HUES48 (cell line): ENCODE results near the gene KAT8.
A peak's percentile ranks its signal among the peaks of the same experiment; 100 is the strongest.

Experiments
- H3K27ac ChIP-seq: one replicate; pipeline ENCODE4 v1.7.0; 2013; ENCODE audit warnings: low read depth, low read length, inconsistent platforms
- H3K27me3 ChIP-seq: 2 replicates; pipeline ENCODE4 v1.6.1; 2013; ENCODE audit warnings: mild to moderate bottlenecking, low read length; ENCODE audit not compliant: control insufficient read depth, insufficient read depth
- H3K36me3 ChIP-seq: 2 replicates; pipeline ENCODE4 v1.6.1; 2013; ENCODE audit warnings: low read length; ENCODE audit not compliant: control insufficient read depth, insufficient read depth
- H3K4me1 ChIP-seq: 2 replicates; pipeline ENCODE4 v1.6.1; 2013; ENCODE audit warnings: mild to moderate bottlenecking, low read length; ENCODE audit not compliant: control insufficient read depth, insufficient read depth
- H3K4me3 ChIP-seq: 2 replicates; pipeline ENCODE4 v1.5.1; 2013; ENCODE audit warnings: mild to moderate bottlenecking, low read depth, low read length
- H3K9ac ChIP-seq: 2 replicates; pipeline ENCODE4 v1.6.1; 2013; ENCODE audit warnings: mild to moderate bottlenecking, low read depth, low read length, moderate library complexity
- H3K9me3 ChIP-seq: 2 replicates; pipeline ENCODE4 v1.6.1; 2013; ENCODE audit warnings: low read length; ENCODE audit not compliant: control insufficient read depth, insufficient read depth

The KAT8 gene

DNA sequence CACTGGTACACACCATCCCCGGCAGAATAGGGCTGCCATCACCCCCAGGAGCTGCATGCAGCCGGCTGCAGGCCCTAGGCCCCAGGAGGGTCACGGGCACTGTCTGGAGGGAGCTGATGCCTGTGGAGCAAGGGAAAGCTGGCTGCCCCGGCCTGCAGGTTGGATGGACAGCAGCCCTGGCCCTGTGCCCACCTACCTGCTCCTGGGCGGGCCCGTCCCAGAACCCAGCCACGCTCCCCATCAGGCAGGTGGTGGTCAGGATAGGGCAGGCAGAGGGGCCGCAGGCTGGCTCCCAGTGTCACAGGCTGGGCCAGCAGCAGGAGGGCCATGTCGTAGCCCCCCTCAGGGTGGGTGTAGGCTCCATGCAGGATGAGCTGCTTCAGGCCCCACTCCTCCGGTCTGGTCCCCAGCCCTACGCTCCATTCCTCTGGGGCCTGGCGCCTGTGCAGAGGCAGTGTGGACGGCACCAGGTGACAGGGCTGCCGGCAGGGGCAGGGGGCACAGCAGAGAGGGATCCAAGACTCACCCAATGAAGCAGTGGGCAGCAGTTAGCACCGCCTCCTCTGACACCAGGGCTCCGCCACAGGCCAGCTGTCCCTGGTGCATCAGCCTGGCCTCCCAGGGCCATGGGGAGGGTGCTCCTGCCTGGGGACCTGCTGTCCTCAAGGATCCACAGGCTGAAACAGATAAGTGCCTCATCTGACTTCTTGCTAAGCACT lies 32.7 kb upstream of the KAT8 start:
- no peak overlapping the region for H3K27ac ChIP-seq
- no peak overlapping the region for H3K9ac ChIP-seq
- no peaks in the 10 kb centered on the region for H3K27me3 ChIP-seq
- H3K4me3 ChIP-seq, result no peak overlapping the region
- peaks cover 36% of the 10 kb centered on the region for H3K36me3 ChIP-seq
- H3K4me1 ChIP-seq, result no peaks in the 10 kb centered on the region
- no peaks in the 10 kb centered on the region for H3K9me3 ChIP-seq

DNA sequence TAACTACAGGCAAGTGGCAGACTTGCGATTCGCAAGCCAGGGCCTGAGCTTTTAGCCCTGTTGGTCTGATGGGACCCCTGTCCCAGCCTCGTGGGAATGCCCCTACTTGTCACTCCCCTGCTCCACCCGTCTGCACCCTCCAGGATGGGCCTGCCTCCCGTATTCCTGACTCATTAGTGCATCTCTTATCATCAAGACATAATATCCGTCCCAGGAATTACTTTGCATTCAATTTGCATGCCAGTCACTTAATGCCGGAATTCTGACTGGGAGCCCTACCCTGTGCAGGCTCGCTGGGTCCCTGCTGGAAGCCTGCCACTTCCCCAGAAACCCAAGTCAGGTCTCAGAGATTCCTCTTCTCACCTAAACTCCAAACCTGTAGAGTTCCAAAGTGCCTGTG lies 32.1 kb upstream of the KAT8 start:
- Histone ChIP-seq H3K27ac (peak overlapping the region; percentile 11), H3K36me3 (peaks cover 34% of the 10 kb centered on the region), H3K4me3 (no peak overlapping the region), H3K4me1 (no peaks in the 10 kb centered on the region), H3K9me3 (no peaks in the 10 kb centered on the region), H3K9ac (no peak overlapping the region), H3K27me3 (no peaks in the 10 kb centered on the region)

DNA sequence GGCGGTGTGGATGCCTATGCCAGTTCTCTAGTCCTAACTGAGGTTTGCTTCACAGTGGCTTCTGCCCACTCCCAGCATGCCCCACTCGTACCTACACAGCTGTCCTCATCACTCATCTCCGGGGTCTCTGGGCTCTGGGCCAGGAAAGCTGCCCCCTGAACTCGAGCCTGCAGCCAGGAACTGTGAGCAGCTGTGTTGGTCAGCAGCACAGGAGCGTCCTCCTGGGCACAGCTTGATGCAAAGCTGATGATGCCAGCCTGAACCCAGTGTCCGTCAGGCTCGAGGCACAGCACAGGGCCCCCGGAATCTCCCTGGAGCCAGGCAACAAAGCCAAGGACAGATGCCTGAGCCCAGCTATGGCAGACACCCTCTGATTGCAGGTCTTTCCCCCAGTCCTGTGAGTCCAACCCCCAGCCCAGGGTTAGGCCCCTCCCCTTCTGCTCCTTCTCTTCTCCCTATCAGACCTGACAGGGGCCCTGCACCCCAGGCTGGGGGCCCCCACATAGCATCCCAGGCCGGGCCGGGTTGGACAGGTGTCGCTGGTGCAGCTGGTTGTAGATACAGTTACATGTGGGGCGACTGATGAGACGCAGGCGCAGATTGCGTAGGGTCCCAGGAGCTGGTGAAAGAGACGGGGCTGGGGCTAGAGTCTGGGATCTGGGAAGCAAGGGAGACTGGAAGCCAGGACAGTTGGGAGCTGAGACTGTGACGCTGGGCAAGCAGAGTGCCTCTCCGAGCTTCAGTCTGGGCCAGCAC lies 31.4 kb upstream of the KAT8 start:
- H3K9me3 ChIP-seq, result no peaks in the 10 kb centered on the region
- no peaks in the 10 kb centered on the region for H3K27me3 ChIP-seq
- H3K36me3 ChIP-seq, result peaks cover 34% of the 10 kb centered on the region
- no peaks in the 10 kb centered on the region for H3K4me1 ChIP-seq
- H3K27ac ChIP-seq, result no peak overlapping the region
- no peak overlapping the region for H3K9ac ChIP-seq
- H3K4me3 ChIP-seq, result no peak overlapping the region

DNA sequence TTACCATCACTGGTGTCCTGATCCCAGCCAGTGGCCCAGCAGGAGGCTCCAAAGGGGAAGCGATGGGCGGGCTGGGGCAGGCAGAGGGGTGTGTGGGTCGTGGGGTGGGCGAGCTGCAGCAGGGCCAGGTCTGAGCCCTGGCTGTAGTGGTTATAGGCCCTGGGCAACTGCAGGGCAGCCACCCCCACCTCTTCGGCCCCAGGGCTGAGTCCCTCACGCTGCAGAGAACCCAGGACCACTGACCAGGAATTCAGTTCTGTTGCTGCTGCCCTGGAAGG lies 30.9 kb upstream of the KAT8 start:
- Histone ChIP-seq H3K27me3 (no peaks in the 10 kb centered on the region), H3K9me3 (no peaks in the 10 kb centered on the region), H3K4me1 (no peaks in the 10 kb centered on the region), H3K36me3 (peaks cover 35% of the 10 kb centered on the region), H3K9ac (no peak overlapping the region), H3K4me3 (no peak overlapping the region), H3K27ac (no peak overlapping the region)

DNA sequence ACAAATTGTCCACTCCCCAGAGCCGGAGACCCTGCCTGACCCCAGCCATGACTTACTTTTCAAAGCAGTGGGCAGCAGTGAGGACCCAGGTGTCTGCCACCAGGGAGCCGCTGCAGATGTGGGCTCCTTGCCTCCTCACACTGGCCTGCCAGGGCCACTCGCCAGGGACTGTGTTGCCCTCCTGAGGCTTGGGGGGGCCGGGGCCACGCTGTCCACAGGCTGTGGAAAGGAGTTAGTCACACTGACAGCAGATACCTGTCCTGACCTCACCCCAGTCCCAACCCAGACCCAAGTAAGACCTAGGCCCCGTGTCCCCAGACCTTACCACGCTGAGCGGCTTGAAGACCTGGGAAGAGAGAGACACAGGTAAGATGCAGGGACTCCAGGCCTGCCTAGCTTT lies 30.0 kb upstream of the KAT8 start:
- no peaks in the 10 kb centered on the region for H3K4me1 ChIP-seq
- no peak overlapping the region for H3K9ac ChIP-seq
- H3K27me3 ChIP-seq, result no peaks in the 10 kb centered on the region
- H3K36me3 ChIP-seq, result peaks cover 38% of the 10 kb centered on the region
- no peak overlapping the region for H3K4me3 ChIP-seq
- H3K27ac ChIP-seq, result no peak overlapping the region
- no peaks in the 10 kb centered on the region for H3K9me3 ChIP-seq

DNA sequence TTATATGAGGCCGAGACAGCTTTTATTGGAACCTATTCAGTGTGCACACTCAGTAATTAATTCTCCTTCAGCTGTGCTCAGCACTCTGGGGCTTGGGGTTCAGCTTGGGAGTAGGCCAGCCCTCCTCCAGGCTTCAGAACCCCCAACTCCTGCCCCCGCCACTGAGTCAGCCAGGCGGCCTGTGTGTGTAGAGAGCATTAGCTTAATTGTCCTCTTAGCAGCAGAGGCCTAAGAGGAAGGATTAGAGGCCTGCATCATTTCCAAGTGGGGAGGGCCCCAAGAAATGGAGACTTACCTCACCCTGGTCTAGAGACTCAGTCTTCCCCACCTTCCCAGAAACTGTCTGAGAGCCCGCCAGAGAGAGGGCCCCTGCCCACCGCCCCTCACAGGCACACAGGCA lies 29.5 kb upstream of the KAT8 start:
- Histone ChIP-seq H3K4me3 (no peak overlapping the region), H3K27me3 (no peaks in the 10 kb centered on the region), H3K27ac (no peak overlapping the region), H3K9me3 (no peaks in the 10 kb centered on the region), H3K9ac (no peak overlapping the region), H3K36me3 (peaks cover 39% of the 10 kb centered on the region), H3K4me1 (no peaks in the 10 kb centered on the region; the same call in 1 of the 2 replicates)

DNA sequence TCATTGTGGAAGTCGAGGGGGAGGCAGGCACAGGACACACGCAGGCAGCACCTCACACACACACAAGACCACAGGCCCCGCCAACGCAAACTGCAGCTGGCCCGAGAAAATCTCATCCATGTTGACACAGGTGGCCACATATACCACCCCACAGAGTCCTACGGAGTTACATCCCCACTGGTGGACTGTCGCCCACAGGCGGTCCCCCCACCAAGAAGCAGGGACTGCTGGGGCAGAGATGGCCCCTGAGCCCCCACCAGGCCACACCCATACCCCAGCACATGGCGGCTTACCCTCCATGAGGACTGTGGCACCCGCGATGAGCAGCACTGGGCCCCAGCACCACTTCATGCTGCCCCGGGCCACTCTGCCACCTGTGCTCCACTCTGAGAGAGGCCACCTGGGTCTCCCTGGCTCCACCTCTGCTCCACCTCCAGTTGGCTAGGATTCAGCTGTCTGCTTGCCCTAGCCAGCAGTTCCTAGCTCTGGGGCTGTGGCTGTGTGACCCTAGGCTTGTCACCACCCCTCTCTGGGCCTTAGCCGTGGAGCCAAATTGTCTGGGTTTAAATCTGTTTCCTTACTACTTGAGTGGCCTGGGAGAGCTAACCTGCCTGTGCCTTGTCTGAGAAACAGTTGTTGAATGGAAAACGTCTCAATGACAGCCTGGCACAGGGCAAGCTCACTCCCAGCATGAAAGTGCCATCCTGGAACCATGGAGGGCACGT lies 28.8 kb upstream of the KAT8 start, which contains the start of gene PRSS53:
Gene PRSS53 (minus strand): TSS at position 485 of the 725 bp plus-strand sequence. CDS start 134 bp downstream, at position 351.
- Histone ChIP-seq H3K27ac (no peak within 1 kb of the TSS), H3K4me1 (peaks cover 3% of the 10 kb centered on the region), H3K9ac (no peak within 1 kb of the TSS), H3K9me3 (no peaks in the 10 kb centered on the region), H3K4me3 (no peak within 1 kb of the TSS), H3K27me3 (no peaks in the 10 kb centered on the region), H3K36me3 (peaks cover 33% of the 10 kb centered on the region)

DNA sequence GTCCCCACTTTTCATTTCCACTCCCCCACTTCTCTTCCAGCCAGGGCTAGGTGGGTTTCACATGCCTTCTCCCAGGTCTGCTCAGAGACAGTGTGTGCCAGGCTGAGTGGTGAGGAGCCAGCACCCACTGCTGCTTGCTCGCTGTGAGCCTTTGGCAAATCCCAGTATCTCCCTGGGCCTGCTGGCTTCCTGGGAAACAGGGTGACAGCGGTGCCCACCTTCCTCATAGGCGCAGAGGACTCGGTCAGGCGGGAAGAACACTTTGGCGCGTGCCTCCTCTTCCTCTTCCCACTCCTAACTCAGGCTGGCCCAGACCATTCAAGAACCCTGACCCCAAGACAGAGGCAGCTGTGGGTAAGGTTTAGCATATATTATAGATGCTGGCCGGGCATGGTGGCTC lies 28.3 kb upstream of the KAT8 start:
- Histone ChIP-seq H3K27me3 (no peaks in the 10 kb centered on the region), H3K36me3 (peaks cover 33% of the 10 kb centered on the region), H3K9me3 (no peaks in the 10 kb centered on the region), H3K9ac (no peak overlapping the region), H3K4me3 (no peak overlapping the region), H3K27ac (no peak overlapping the region), H3K4me1 (peaks cover 3% of the 10 kb centered on the region)

DNA sequence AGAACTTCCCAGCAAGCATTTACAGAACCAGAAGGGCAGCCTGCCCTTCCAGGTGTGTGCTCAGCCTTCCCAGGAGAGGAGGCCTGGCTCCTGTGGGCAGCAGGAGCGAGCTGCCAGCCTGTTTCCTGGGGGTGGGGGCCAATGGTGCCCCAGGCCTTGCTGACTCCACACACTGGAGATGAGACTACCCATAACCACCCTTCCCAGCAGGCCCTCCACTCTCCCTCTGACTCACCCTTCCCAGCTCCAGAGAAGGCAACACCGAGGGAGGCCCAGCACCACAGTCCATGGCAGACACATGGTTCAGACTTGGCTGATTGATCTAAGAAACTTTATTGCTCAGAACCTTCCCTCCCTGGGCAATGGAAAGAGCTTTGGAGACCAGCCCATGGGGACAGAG lies 26.9 kb upstream of the KAT8 start:
- H3K36me3 ChIP-seq, result peaks cover 29% of the 10 kb centered on the region

DNA sequence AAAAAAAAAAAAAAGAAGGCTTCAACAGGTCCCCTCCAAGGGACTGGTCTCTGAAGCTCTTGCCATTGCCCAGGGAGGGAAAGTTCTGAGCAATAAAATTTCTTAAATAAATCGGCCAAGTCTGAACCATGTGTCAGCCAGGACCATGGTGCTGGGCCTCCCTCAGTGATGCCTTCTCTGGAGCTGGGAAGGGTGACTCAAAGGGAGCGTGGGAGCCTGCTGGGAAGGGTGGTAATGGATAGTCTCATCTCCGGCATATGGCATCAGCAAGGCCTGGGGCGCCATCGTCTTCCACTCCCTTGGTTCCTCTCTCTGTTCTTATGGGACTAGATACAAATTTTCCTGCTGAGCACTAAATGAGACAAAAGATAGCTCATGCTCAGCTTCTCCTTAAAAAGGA lies 25.1 kb upstream of the KAT8 start:
- Histone ChIP-seq H3K9me3 (no peaks in the 10 kb centered on the region), H3K27ac (no peak overlapping the region), H3K4me1 (peaks cover 3% of the 10 kb centered on the region), H3K27me3 (no peaks in the 10 kb centered on the region), H3K36me3 (peaks cover 29% of the 10 kb centered on the region), H3K9ac (no peak overlapping the region), H3K4me3 (no peak overlapping the region)

More for the DNA sequence above, 26.9 kb upstream of the KAT8 start:
- H3K27ac ChIP-seq, result no peak overlapping the region
- H3K27me3 ChIP-seq, result no peaks in the 10 kb centered on the region
- H3K9me3 ChIP-seq, result no peaks in the 10 kb centered on the region
- H3K9ac ChIP-seq, result no peak overlapping the region
- no peak overlapping the region for H3K4me3 ChIP-seq
- peaks cover 3% of the 10 kb centered on the region for H3K4me1 ChIP-seq

DNA sequence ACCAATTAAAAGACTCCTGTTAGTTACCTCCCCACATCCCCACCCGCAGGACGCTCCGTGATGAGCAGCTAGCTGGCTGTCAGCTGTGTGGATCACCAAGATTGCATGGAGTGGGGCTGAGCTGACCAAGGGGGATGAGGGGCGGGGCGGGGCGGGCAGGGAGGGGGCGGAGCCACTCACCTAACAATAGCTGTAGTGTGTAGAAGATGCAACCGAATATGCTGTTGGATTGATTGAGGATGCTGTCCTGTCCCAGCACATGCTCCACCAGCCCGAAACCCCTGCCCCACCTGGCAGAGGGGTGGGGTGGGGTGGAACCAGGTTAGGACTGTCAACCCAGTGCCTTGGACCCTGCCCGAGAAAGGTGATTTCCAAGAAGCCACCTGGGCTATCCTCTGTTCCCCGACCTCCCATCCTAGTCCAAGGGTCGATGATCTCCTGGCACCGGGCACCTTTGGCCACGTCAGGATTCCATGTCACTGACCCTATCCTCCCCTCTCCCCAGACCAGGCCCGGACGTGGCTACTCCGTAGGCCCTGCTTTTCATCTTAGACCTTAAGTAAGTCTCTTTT lies 24.2 kb upstream of the KAT8 start:
- H3K9me3 ChIP-seq, result no peaks in the 10 kb centered on the region
- H3K4me1 ChIP-seq, result peaks cover 3% of the 10 kb centered on the region
- H3K27me3 ChIP-seq, result no peaks in the 10 kb centered on the region
- peak overlapping the region; percentile 95 for H3K4me3 ChIP-seq
- no peak overlapping the region for H3K27ac ChIP-seq
- H3K36me3 ChIP-seq, result peaks cover 29% of the 10 kb centered on the region
- no peak overlapping the region for H3K9ac ChIP-seq
